SH-SY5Y (cell line): ENCODE measurements around the gene CMC1.

Experiments used
- GATA2 ChIP-seq: IDR thresholded peaks from 2 replicates; pipeline ENCODE4 v1.6.1; 2011; ENCODE audit warnings: mild to moderate bottlenecking, low read depth, low read length
- GATA3 ChIP-seq: IDR thresholded peaks from 2 replicates; pipeline ENCODE4 v1.6.1; 2011; ENCODE audit warnings: low read depth, mild to moderate bottlenecking, low read length, moderate library complexity

CMC1 gene

GRCh38 chr3:28315711-28316110, 74.3 kb downstream of the CMC1 start:
- no peak for TF ChIP-seq GATA2
- TF ChIP-seq GATA3 = no peak

GRCh38 chr3:28316226-28316625, 74.8 kb downstream of the CMC1 start:
- no peak for TF ChIP-seq GATA2
- TF ChIP-seq GATA3 = no peak

DNA sequence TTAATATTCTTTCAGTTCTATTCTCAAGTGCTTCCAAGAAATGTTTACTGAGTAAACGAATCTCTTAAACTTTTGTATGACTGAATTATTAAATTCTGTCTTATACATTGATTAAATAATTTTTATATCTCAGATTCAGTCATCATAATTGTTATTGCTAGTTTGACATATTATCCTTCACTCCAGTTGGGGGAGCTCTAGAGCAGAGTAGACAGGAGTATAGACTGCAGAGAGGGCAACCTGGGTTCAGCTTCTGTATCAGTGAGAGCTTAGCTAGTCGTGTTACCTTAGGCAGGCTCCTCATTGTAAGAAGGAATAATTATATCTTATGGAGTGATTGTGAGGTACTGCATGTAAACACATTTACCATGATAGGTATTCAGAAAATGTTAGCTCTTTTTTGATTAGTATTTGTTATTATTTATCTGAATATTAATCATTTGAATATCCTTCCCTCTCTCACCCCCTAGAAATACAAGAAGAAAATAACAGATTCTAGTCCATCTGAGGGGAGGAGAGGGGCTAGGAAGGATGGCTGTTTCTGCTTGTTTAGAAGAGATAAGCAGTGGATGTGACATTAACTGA, 76.1 kb downstream of the CMC1 start:
- TF ChIP-seq GATA2 = no peak
- no peak for TF ChIP-seq GATA3

DNA sequence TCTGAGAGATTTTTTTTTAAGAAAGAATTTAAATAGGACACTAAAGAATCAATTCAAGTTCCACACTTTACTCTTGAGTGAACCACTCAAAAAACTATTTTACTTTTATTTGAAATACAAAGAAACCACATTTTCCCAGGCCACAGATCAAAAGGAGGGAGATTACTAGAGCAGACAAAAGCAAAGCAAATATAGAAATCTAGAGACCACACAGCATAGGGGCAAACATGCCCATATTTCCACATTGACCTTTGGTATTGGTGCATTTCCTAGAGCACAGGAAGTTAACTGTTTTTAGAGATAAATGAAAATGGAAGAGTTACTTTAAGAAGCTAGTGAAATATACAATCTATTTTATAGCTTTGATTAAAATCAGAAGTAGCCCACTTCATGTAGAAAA, 79.6 kb downstream of the CMC1 start:
- TF ChIP-seq GATA3 (no peak), GATA2 (no peak)

DNA sequence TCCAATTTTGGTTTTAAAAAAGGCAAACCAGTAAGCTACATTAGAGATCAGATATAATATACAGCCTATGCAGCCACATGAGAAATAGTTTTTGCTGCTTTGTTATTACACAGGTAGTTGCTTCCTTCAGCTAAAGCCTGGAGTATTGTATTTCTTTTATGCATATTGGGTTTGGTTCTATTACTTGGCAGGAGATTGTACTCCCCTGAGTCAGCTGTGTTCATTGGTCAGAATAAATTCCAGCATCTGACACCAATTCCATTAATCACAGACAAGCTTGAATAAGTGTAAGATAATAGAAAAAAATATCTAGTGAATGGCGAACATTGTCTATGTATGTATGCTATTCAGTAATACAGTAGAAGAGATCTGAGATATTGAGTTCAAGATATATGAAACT, 81.0 kb downstream of the CMC1 start:
- no peak for TF ChIP-seq GATA3
- no peak for TF ChIP-seq GATA2

DNA sequence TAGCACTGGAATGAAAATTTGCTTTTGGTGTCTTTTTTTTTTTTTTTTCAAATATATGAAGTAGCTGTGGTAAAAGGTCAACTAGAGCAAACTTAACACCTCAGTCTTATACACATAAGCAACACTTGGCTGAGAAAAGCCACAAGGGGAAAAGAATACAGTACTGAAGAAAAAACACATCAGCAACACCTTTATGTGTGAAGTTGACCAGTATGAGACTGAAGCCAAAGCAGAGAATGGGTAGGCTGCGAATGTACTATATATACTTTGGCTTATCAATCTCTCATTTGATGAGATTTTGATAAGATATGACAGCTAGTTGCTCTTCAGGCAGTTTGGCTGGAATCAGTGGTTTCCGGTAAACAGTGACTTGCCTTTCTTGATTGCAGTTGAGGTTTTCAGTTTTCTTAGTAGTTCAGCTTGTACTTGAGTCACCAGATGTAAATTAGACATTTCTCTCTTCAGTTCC, 85.1 kb downstream of the CMC1 start:
- TF ChIP-seq GATA2 (no peak), GATA3 (no peak)

DNA sequence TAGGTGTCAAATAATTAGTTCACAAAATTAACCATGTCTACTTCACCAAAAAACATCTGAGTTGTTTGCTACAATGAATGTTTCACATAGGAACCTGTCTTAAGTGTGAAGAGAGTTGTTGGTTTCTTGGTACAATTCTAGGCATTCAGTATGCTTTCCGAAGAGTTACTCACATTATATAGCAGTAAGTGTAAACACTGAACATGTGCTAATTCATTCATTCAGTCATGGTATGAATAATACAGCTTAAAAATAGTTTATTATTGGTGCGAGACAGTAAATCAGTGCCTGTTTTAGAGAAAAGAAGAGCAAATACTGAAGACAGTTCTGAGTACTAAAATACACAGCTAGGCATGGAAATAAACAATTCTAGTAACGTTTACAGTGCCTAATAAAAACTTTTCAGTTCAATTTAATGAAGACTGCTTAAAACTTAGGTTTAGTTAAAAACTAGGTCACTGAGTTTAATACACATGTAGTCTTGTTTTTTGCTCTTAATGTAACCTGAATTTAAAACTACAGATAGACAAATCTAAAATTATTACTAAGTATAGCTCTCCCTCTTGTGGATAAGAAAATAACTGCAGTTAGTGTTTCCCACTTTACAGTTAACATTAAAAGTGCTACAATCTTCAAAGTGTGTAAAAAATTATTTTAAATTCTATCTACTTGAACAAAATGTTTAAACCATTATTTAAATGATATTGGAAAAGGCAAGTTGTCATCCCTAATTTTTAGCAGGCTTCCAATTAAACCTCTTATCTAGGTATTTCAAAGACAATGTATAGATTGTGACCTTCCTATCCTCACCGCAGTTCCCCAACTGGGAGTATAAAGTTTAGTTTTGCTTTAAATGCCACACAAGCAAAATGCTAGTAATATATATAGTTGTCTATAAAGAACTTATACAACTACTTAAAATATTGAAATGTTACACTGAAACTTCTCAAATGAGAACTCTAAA, 87.1 kb downstream of the CMC1 start:
- TF ChIP-seq GATA2 = no peak

GRCh38 chr3:28334552-28334951, 93.1 kb downstream of the CMC1 start:
- TF ChIP-seq GATA2 (no peak), GATA3 (no peak)

GRCh38 chr3:28335246-28335645, 93.8 kb downstream of the CMC1 start:
- no peak for TF ChIP-seq GATA3
- TF ChIP-seq GATA2 = no peak

- no peak for TF ChIP-seq GATA2
- TF ChIP-seq GATA3 = no peak
Measured at GRCh38 chr3:28337230-28337629, 95.8 kb downstream of the CMC1 start.

GRCh38 chr3:28343144-28343543, 101.7 kb downstream of the CMC1 start:
- TF ChIP-seq GATA2 (no peak), GATA3 (no peak)

GRCh38 chr3:28345690-28346089, 104.3 kb downstream of the CMC1 start:
- TF ChIP-seq GATA3 (no peak), GATA2 (no peak)

DNA sequence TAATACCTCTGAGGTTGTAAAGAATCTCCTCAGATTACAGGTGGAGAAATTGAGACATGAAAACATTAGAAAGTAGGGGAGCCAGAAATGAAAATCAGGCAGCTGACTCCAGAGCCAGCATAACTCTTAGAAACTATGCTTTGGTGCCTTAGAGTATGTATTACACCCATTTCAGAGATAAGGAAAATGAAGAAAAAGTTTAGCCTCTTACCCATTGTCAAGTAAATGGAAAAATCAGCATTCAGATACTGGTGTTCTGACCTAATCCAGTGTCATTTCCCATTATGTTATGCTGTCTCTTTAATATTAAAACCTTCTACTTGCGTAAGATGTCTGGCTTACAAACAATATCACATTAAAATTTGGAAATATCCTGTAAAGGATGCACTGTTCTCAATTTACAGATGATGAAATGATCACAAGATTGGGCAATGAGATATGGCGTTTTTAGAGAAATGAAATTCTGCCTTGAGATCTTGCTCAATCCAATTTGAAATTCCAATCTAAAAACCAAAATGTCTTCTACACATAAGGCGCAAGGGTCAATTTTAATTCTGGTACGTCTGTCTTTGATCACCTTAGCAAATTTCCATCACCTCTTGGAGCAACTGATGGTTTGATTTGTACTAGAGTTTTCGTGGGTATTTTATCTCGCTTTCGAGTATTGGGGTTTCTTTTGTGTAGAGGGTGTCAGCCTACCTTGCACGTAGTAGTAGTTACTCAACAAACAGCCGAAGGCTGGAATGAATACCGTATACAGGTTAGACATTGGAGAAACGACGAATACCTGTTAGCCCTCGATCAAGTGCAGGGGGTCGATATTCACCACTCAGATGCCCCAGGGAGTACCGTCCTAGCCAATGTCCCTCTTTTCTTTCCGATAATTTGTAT, 106.2 kb downstream of the CMC1 start:
- TF ChIP-seq GATA2 (0 out of 2 replicates have a peak, but pooled peaks have one; percentile 19), GATA3 (0 out of 2 replicates have a peak, but pooled peaks have one; percentile 14)

GRCh38 chr3:28348265-28348628, 106.8 kb downstream of the CMC1 start:
- no peak for TF ChIP-seq GATA2
- TF ChIP-seq GATA3 = no peak
